H1 (cell line): ENCODE data around the gene SBNO2. TPM values are rescaled to one million over a fixed set of nuclear protein-coding genes. Genes with fewer than 3 reads are reported as not detected.

Source experiments
- CTCF ChIA-PET: fragments of 300-600 bp; sonication (Branson Sonifier 250); formaldehyde crosslinking; loops from one replicate; lab custom pipeline; 2021; ENCODE audit not compliant: partially characterized antibody; lab: Charles Lee
- POLR2A ChIA-PET: fragments of 300-600 bp; sonication (Branson Sonifier 250); formaldehyde crosslinking; loops from one replicate; lab custom pipeline; 2021; ENCODE audit warnings: inconsistent platforms; ENCODE audit not compliant: partially characterized antibody; lab: Charles Lee
- DNase-seq, 2 experiments: peaks; one replicate each; pipeline versions ENCODE4 v3.0.0 to v3.0.0-alpha.2; 2010 to 2022; ENCODE audit warnings: low spot score in 2 of 2, low read depth in 1 of 2, mixed read lengths in 1 of 2
- FAIRE-seq: peaks from 2 replicates; lab custom pipeline; 2011; peaks lifted over from hg19 to GRCh38; lab: Jason Lieb, UNC
- H2AFZ ChIP-seq: 2 replicates; pipeline ENCODE4 v1.8.1; 2012; ENCODE audit warnings: low read length, inconsistent platforms
- H2AK5ac ChIP-seq: 2 replicates; pipeline ENCODE4 v1.6.1; 2013; ENCODE audit warnings: low read depth, low read length
- H2BK120ac ChIP-seq: replicated peaks from 2 replicates; pipeline ENCODE3; 2013; ENCODE audit warnings: low read depth, low read length, inconsistent platforms
- H2BK12ac ChIP-seq: 2 replicates; pipeline ENCODE4 v1.6.1; 2013; ENCODE audit warnings: low read depth, low read length
- H2BK15ac ChIP-seq: 2 replicates; pipeline ENCODE4 v1.6.1; 2013; ENCODE audit warnings: low read length
- H2BK20ac ChIP-seq: 2 replicates; pipeline ENCODE4 v1.6.1; 2013; ENCODE audit warnings: low read length
- H2BK5ac ChIP-seq: 2 replicates; pipeline ENCODE4 v1.6.1; 2013; ENCODE audit warnings: low read depth, low read length
- H3K14ac ChIP-seq: 2 replicates; pipeline ENCODE4 v1.6.1; 2013; ENCODE audit warnings: inconsistent platforms; ENCODE audit not compliant: insufficient read length
- H3K18ac ChIP-seq: 2 replicates; pipeline ENCODE4 v1.6.1; 2013; ENCODE audit warnings: low read length; ENCODE audit errors: extremely low read depth
- H3K23ac ChIP-seq: 2 replicates; pipeline ENCODE4 v1.6.1; 2013; ENCODE audit warnings: inconsistent platforms; ENCODE audit not compliant: insufficient read length
- H3K23me2 ChIP-seq: 2 replicates; pipeline ENCODE4 v1.6.1; 2013; ENCODE audit warnings: low read depth, low read length
- H3K27ac ChIP-seq: 2 replicates; pipeline ENCODE4 v1.6.1; 2011; ENCODE audit warnings: low read depth, low read length, inconsistent platforms
- H3K27me3 ChIP-seq, 4 experiments: replicated peaks in 1 of 4; 1 replicate in 1 of 4; 2 replicates in 3 of 4; pipeline versions ENCODE4 v1.6.1 to v1.8.1; 2011 to 2013; ENCODE audit warnings: low read length in 3 of 4, mild to moderate bottlenecking in 3 of 4, inconsistent platforms in 2 of 4, mixed read lengths in 2 of 4, moderate library complexity in 1 of 4; ENCODE audit not compliant: control insufficient read depth in 3 of 4, insufficient read depth in 3 of 4; ENCODE audit errors: extremely low read depth in 1 of 4
- H3K36me3 ChIP-seq, 4 experiments: 2 replicates each; pipeline versions ENCODE4 v1.6.1 to v1.8.1; 2011 to 2013; ENCODE audit warnings: mild to moderate bottlenecking in 4 of 4, low read length in 3 of 4, moderate library complexity in 2 of 4, control low read depth in 1 of 4, inconsistent platforms in 1 of 4; ENCODE audit not compliant: insufficient read depth in 4 of 4, control insufficient read depth in 2 of 4
- H3K4ac ChIP-seq: replicated peaks from 2 replicates; pipeline ENCODE3; 2013; ENCODE audit warnings: low read length, low read depth, mixed read lengths, inconsistent platforms; ENCODE audit not compliant: insufficient read length
- H3K4me1 ChIP-seq, 4 experiments: replicated peaks in 1 of 4; 1 replicate in 1 of 4; 2 replicates in 3 of 4; pipeline versions ENCODE4 v1.6.1 to v1.8.1; 2011 to 2013; ENCODE audit warnings: low read length in 3 of 4, inconsistent platforms in 2 of 4, mixed read lengths in 1 of 4; ENCODE audit not compliant: insufficient read depth in 4 of 4, control insufficient read depth in 3 of 4
- H3K4me2 ChIP-seq, 2 experiments: 2 replicates each; pipeline versions ENCODE4 v1.6.1 to v1.8.1; 2011 to 2013; ENCODE audit warnings: low read depth in 2 of 2, low read length in 2 of 2, control low read depth in 1 of 2, inconsistent platforms in 1 of 2, mild to moderate bottlenecking in 1 of 2; ENCODE audit not compliant: insufficient read depth in 1 of 2
- H3K4me3 ChIP-seq, 4 experiments: fragments of 200-600, 300-600 bp in 1 of 4; sonication (generic), shearing (Covaris generic), sonication (Bioruptor Twin) in 1 of 4; 2 replicates each; pipeline versions ENCODE4 v1.5.1 to v1.8.1; 2011 to 2016; ENCODE audit warnings: low read length in 4 of 4, low read depth in 3 of 4, control low read depth in 2 of 4, inconsistent platforms in 2 of 4, mild to moderate bottlenecking in 2 of 4, mixed read lengths in 1 of 4, moderate library complexity in 1 of 4; ENCODE audit not compliant: insufficient read depth in 2 of 4; ENCODE audit errors: extremely low read depth in 1 of 4
- H3K56ac ChIP-seq: replicated peaks from 2 replicates; pipeline ENCODE3; 2013; ENCODE audit warnings: low read depth, mild to moderate bottlenecking, mixed read lengths, low read length, inconsistent platforms; ENCODE audit not compliant: insufficient read length
- H3K79me1 ChIP-seq: 2 replicates; pipeline ENCODE4 v1.6.1; 2013; ENCODE audit warnings: low read depth, low read length, control low read depth
- H3K79me2 ChIP-seq, 2 experiments: 2 replicates each; pipeline versions ENCODE4 v1.6.1 to v1.8.1; 2012 to 2013; ENCODE audit warnings: low read length in 2 of 2, mild to moderate bottlenecking in 2 of 2, inconsistent platforms in 1 of 2; ENCODE audit not compliant: insufficient read depth in 2 of 2, control insufficient read depth in 1 of 2
- H3K9ac ChIP-seq, 4 experiments: replicated peaks in 1 of 4; 1 replicate in 1 of 4; 2 replicates in 3 of 4; pipeline versions ENCODE4 v1.6.1 to v1.8.1; 2011 to 2013; ENCODE audit warnings: low read depth in 3 of 4, low read length in 3 of 4, control low read depth in 2 of 4, mild to moderate bottlenecking in 2 of 4, moderate library complexity in 2 of 4, inconsistent platforms in 1 of 4; ENCODE audit errors: extremely low read depth in 1 of 4
- H3K9me3 ChIP-seq, 2 experiments: 2 replicates each; pipeline versions ENCODE4 v1.6.1 to v1.8.1; 2012 to 2013; ENCODE audit warnings: mild to moderate bottlenecking in 2 of 2, moderate library complexity in 2 of 2, control low read depth in 1 of 2, inconsistent platforms in 1 of 2, low read depth in 1 of 2, low read length in 1 of 2, mixed read lengths in 1 of 2; ENCODE audit not compliant: insufficient read depth in 2 of 2
- H4K20me1 ChIP-seq, 2 experiments: replicated peaks in 1 of 2; 2 replicates each; pipeline versions ENCODE3 to v1.8.1; 2011 to 2013; ENCODE audit warnings: inconsistent platforms in 2 of 2, low read length in 2 of 2, mild to moderate bottlenecking in 1 of 2; ENCODE audit not compliant: insufficient read depth in 2 of 2, control insufficient read depth in 1 of 2
- H4K5ac ChIP-seq: 2 replicates; pipeline ENCODE4 v1.6.1; 2013; ENCODE audit warnings: low read length, low read depth, mixed read lengths, inconsistent platforms; ENCODE audit not compliant: insufficient read length
- H4K8ac ChIP-seq: 2 replicates; pipeline ENCODE4 v1.8.0; 2013; ENCODE audit warnings: mild to moderate bottlenecking, moderate library complexity, low read length, inconsistent platforms; ENCODE audit not compliant: insufficient read depth; ENCODE audit errors: extremely low read depth
- H4K91ac ChIP-seq: replicated peaks from 2 replicates; pipeline ENCODE3; 2013; ENCODE audit warnings: low read length, mixed read lengths, inconsistent platforms; ENCODE audit not compliant: insufficient read length
- KDM4A ChIP-seq: IDR thresholded peaks from one replicate; pipeline ENCODE4 v1.7.1; 2012; ENCODE audit warnings: low read depth, mild to moderate bottlenecking, moderate library complexity, low read length, inconsistent platforms; ENCODE audit not compliant: severe bottlenecking
- MAFK ChIP-seq: IDR thresholded peaks from 2 replicates; pipeline ENCODE4 v1.6.1; 2012; ENCODE audit warnings: low read depth, mild to moderate bottlenecking, improper control_type of control experiment, low read length
- NANOG ChIP-seq: IDR thresholded peaks from 2 replicates; pipeline ENCODE4 v1.6.1; 2011; ENCODE audit warnings: low read length, low read depth, mild to moderate bottlenecking, inconsistent platforms; ENCODE audit not compliant: insufficient read depth, poor library complexity, severe bottlenecking
- NRF1 ChIP-seq: IDR thresholded peaks from 2 replicates; pipeline ENCODE4 v1.6.1; 2011; ENCODE audit warnings: mild to moderate bottlenecking, low read depth, low read length, improper control_type of control experiment
- POLR2A ChIP-seq, 2 experiments: IDR thresholded peaks; 1 replicate in 1 of 2; 2 replicates in 1 of 2; pipeline ENCODE4 v1.6.1; 2011; ENCODE audit warnings: low read depth in 2 of 2, low read length in 2 of 2, mild to moderate bottlenecking in 2 of 2; ENCODE audit errors: control extremely low read depth in 1 of 2
- RBBP5 ChIP-seq: IDR thresholded peaks from 2 replicates; pipeline ENCODE4 v1.7.1; 2012; ENCODE audit warnings: low read depth, mild to moderate bottlenecking, inconsistent platforms, low read length, moderate library complexity, borderline replicate concordance
- RXRA ChIP-seq: IDR thresholded peaks from 2 replicates; pipeline ENCODE4 v1.6.1; 2011; ENCODE audit warnings: low read depth, mild to moderate bottlenecking, low read length, moderate library complexity; ENCODE audit not compliant: insufficient read depth
- SIX5 ChIP-seq: IDR thresholded peaks from 2 replicates; pipeline ENCODE4 v1.6.1; 2011; ENCODE audit warnings: mild to moderate bottlenecking, low read depth, low read length
- TBP ChIP-seq: IDR thresholded peaks from 2 replicates; pipeline ENCODE4 v1.6.1; 2011; ENCODE audit warnings: low read depth, low read length, improper control_type of control experiment
- WGBS, 2 experiments: shearing (Covaris generic) in 1 of 2; methylation state at CpG; one replicate each; pipeline versions ENCODE4 v1.1.6 to v1.1.7; 2013 to 2015; ENCODE audit warnings: low lambda C conversion rate in 2 of 2, mixed read lengths in 2 of 2, inconsistent platforms in 1 of 2, low coverage in 1 of 2, missing lambda C conversion rate in 1 of 2; ENCODE audit not compliant: insufficient replicate concordance in 2 of 2, insufficient coverage in 1 of 2, insufficient read length in 1 of 2; ENCODE audit errors: extremely low coverage in 1 of 2, missing lambda C conversion rate in 1 of 2; 5-methylcytosine and 5-hydroxymethylcytosine counted together
- polyA plus RNA-seq, 7 experiments: library from polyadenylated mRNA; depleted of rRNA in 3 of 7; stranded (reverse) in 5 of 7; unstranded in 2 of 7; fragments of >200 nt in 5 of 7; fragments of 200-250 nt in 2 of 7; gene quantifications; 1 replicate in 5 of 7; 2 replicates in 1 of 7; 4 replicates in 1 of 7; pipeline versions ENCODE4 v1.2.1 to v1.2.3, GENCODE V29; 2011 to 2013; ENCODE audit warnings: missing spikeins in 2 of 7, mixed read lengths in 2 of 7
- total RNA-seq: library from RNA; stranded (reverse); fragmentation: NEBNext Ultra II Directional; extraction: Animal tissue kit (Norgen Biotek cat#: 25700); gene quantifications from 2 replicates; pipeline ENCODE4 v1.2.1, GENCODE V29; 2021
- TF ChIP-seq, protein P1 (sequence below): IDR thresholded peaks from 2 replicates; pipeline ENCODE4 v1.6.1; 2011; ENCODE audit warnings: low read length, improper control_type of control experiment

Gene SBNO2
- total and polyA plus RNA-seq, 2 of the 8 experiments (the other 6 are each of a cell fraction or from before 2014, with no cell fraction given) = 12.2 to 31.4 TPM

DNA sequence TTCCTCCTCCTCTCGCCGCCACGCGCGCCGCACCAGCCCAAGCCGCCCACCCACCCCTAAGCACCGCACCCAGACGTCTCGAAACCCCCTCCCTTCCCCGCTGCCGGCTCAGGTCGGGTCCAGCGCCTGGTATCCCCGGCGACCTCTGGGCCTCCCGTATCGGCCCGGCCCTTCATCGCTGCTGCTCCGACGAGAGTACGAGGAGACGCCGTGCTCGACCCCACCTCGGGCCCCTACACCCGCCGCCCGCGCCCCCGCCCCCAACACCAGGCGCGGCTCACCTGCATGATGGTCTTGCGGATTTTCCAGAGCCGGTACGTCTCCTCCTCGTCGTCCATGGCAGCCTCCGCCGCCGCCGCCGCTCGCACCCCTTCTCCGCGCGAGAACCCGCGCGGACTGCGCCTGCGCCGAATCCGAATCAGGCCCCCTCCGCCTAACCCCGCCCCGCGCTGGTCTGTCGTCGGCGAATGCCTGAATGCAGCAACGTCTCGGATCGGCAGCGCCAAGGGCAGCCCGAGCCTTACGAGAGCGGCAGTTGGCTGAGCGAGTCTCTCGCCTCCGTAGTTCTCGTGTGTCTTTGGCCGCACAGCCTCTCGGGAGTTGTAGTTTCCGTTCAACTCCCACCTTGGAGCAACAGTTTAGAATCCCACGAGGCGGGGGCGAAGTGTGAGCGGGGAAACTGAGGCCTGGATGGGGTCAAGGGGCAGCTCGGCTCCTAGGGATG, 78.9 kb downstream of the SBNO2 start, which contains the start of gene POLR2E:
POLR2E (minus strand) TSS at position 398 of the 724 bp plus-strand sequence; CDS start at position 338, 60 bp downstream.
- H4K8ac ChIP-seq = peak within 1 kb of the TSS; percentile 66; the same call in 1 of the 2 replicates
- no peak within 1 kb of the TSS; the same call in 1 of the 2 replicates for H2BK5ac ChIP-seq
- H3K9ac ChIP-seq = peak within 1 kb of the TSS; percentile 41 to 90 (median 86)
- peaks cover 8 to 19% of the 10 kb centered on the region in 2 experiments for H3K79me2 ChIP-seq
- no peak within 1 kb of the TSS for H2AFZ ChIP-seq
- H3K18ac ChIP-seq = no peak within 1 kb of the TSS
- no peak within 1 kb of the TSS for H2BK20ac ChIP-seq
- H4K91ac ChIP-seq = peak within 1 kb of the TSS; percentile 44
- peaks cover 0 to 8% (median 5%) of the 10 kb centered on the region in 4 experiments; a peak in 4 of 7 replicates for H3K4me1 ChIP-seq
- peaks cover 10% of the 10 kb centered on the region; the same call in 1 of the 2 replicates for H3K79me1 ChIP-seq
- CTCF ChIA-PET = interaction anchor here (0.6 to 2.0 kb wide), 6 partner anchors 9 to 351 kb away, joined by 3 to 7 read pairs (median 5); no protein-coding TSS in a partner anchor
- DNase-seq (peak; percentile 90 to 99), FAIRE-seq (no peak)
- peaks cover 5% of the 10 kb centered on the region for H3K23me2 ChIP-seq
- H4K20me1 ChIP-seq = peaks cover 8 to 11% of the 10 kb centered on the region in 2 experiments
- H3K4me2 ChIP-seq = peak within 1 kb of the TSS; percentile 60 to 98
- H3K4ac ChIP-seq = peak within 1 kb of the TSS; percentile 81
- H3K27ac ChIP-seq = peak within 1 kb of the TSS; percentile 15; the same call in 1 of the 2 replicates
- WGBS, 2 experiments = 1% methylated on average over 55 of the region's 81 CpGs; no CpG with 5 or more reads in 1 of the 2 experiments
- H3K23ac ChIP-seq = no peak within 1 kb of the TSS
- peak within 1 kb of the TSS; percentile 67 for H4K5ac ChIP-seq
- peaks cover 0 to 2% (median 0%) of the 10 kb centered on the region in 4 experiments; a peak in 1 of 7 replicates for H3K27me3 ChIP-seq
- H2AK5ac ChIP-seq = no peak within 1 kb of the TSS
- POLR2A ChIA-PET = interaction anchor here (1.3 to 4.9 kb wide), 5 partner anchors 9 to 174 kb away, joined by 3 to 93 read pairs (median 5); partner anchors contain the start of genes CIRBP and GPX4
- no peaks in the 10 kb centered on the region for H3K9me3 ChIP-seq
- H2BK15ac ChIP-seq = peak within 1 kb of the TSS; percentile 72
- peak within 1 kb of the TSS; percentile 64 to 95 (median 91) for H3K4me3 ChIP-seq
- H2BK120ac ChIP-seq = no peak within 1 kb of the TSS
- peaks cover 4 to 23% (median 11%) of the 10 kb centered on the region in 4 experiments; a peak in 6 of 8 replicates for H3K36me3 ChIP-seq
- H2BK12ac ChIP-seq = no peak within 1 kb of the TSS
- H3K56ac ChIP-seq = peak within 1 kb of the TSS; percentile 49
- H3K14ac ChIP-seq = no peak within 1 kb of the TSS
- peak in 1 of 2 experiments; percentile 76; a peak in 2 of 3 replicates for TF ChIP-seq POLR2A (IDR thresholded peaks at IDR 0.05; ENCODE audit: control extremely low read depth in 1 of 2, low read depth in 2 of 2, low read length in 2 of 2)
- no peak for TF ChIP-seq RXRA
- TF ChIP-seq TBP = peak; percentile 80
- TF ChIP-seq NRF1 = 0 out of 2 replicates have a peak, but pooled peaks have one; percentile 12
- TF ChIP-seq, protein P1, sequence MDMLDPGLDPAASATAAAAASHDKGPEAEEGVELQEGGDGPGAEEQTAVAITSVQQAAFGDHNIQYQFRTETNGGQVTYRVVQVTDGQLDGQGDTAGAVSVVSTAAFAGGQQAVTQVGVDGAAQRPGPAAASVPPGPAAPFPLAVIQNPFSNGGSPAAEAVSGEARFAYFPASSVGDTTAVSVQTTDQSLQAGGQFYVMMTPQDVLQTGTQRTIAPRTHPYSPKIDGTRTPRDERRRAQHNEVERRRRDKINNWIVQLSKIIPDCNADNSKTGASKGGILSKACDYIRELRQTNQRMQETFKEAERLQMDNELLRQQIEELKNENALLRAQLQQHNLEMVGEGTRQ = no peak
- no peak for TF ChIP-seq NANOG
- no peak for TF ChIP-seq KDM4A
- no peak for TF ChIP-seq RBBP5
- TF ChIP-seq SIX5 = peak; percentile 83
- TF ChIP-seq MAFK = no peak
